SJCRH30 (cell line): ENCODE measurements around the gene CCDC34. TPM values are rescaled to one million over a fixed set of nuclear protein-coding genes. Genes with fewer than 3 reads are reported as not detected.

Experiments
- DNase-seq, 2 experiments: peaks; one replicate each; pipeline ENCODE4 v3.0.0-alpha.2; 2015 to 2020
- H3K27ac ChIP-seq: fragments of 250-450 bp; sonication (Bioruptor Pico); 2 replicates; pipeline ENCODE4 v1.5.1; 2020; ENCODE audit warnings: mild to moderate bottlenecking, moderate library complexity
- H3K27me3 ChIP-seq: fragments of 250-450 bp; sonication (Bioruptor Pico); 2 replicates; pipeline ENCODE4 v1.5.1; 2020; ENCODE audit warnings: mild to moderate bottlenecking, moderate library complexity
- H3K36me3 ChIP-seq: fragments of 250-450 bp; sonication (Bioruptor Pico); 2 replicates; pipeline ENCODE4 v1.5.1; 2020; ENCODE audit warnings: mild to moderate bottlenecking, moderate library complexity
- H3K4me1 ChIP-seq: fragments of 250-450 bp; sonication (Bioruptor Pico); 2 replicates; pipeline ENCODE4 v1.5.1; 2020; ENCODE audit warnings: mild to moderate bottlenecking, moderate library complexity
- H3K4me3 ChIP-seq: fragments of 250-450 bp; sonication (Bioruptor Pico); 2 replicates; pipeline ENCODE4 v1.5.1; 2020; ENCODE audit warnings: mild to moderate bottlenecking, moderate library complexity
- H3K9me3 ChIP-seq: fragments of 250-450 bp; sonication (Bioruptor Pico); replicated peaks from 2 replicates; pipeline ENCODE4 v1.5.1; 2020; ENCODE audit warnings: mild to moderate bottlenecking, moderate library complexity
- total RNA-seq: library from RNA; depleted of rRNA; stranded (reverse); fragments of >200 nt; shearing (Covaris generic); gene quantifications from 2 replicates; pipeline ENCODE4 v1.2.3, GENCODE V29; 2014

Gene CCDC34
- total RNA-seq, 1 experiment from 2014 or later = 58.8 TPM

DNA sequence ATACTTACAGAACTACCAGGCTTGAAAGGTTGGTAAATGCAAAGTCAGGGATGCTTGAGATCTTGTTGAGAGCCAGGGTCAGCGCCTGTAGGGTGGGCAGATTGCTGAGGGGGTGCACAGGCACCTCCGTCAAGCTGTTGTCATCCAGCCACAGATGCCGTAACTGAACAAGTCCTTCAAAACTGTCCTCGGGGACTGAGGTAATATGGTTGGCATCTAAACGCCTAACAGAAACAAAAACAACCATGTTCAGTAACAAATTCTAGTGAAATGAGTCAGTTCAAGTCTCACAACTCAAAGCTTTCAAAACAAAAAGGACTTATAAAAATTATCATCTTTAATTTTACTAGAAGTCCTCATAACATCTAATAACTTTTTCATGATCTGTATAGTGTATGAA, 22.2 kb upstream of the CCDC34 start:
- no peak overlapping the region for H3K27ac ChIP-seq
- peaks cover 14% of the 10 kb centered on the region; the same call in 1 of the 2 replicates for H3K36me3 ChIP-seq
- H3K9me3 ChIP-seq = no peaks in the 10 kb centered on the region
- peak in 1 of 2 experiments; percentile 20 for DNase-seq
- H3K27me3 ChIP-seq = no peaks in the 10 kb centered on the region
- H3K4me3 ChIP-seq = no peak overlapping the region
- peaks cover 27% of the 10 kb centered on the region for H3K4me1 ChIP-seq

DNA sequence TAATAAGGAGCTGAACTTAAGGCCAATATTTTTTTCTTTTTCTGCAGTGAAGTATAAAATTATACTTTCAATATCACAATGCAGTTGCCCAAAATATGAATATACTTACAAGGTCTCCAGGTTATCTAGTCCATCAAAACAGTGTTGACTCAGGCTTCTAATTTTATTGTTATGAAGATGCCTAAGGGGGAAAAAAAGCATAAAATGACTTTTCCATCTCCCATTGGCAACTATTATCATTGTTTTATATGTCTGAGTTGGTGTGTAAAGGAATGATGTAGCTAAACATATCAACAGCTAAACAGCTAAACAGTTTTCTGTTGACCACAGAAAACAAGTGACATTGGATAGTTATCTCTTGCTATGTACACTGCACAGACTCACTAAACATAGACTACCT, 21.2 kb upstream of the CCDC34 start:
- Histone ChIP-seq H3K27me3 (no peaks in the 10 kb centered on the region), H3K9me3 (no peaks in the 10 kb centered on the region), H3K4me1 (peaks cover 27% of the 10 kb centered on the region), H3K36me3 (peaks cover 14% of the 10 kb centered on the region; the same call in 1 of the 2 replicates), H3K27ac (no peak overlapping the region), H3K4me3 (no peak overlapping the region)
- DNase-seq = no peak

DNA sequence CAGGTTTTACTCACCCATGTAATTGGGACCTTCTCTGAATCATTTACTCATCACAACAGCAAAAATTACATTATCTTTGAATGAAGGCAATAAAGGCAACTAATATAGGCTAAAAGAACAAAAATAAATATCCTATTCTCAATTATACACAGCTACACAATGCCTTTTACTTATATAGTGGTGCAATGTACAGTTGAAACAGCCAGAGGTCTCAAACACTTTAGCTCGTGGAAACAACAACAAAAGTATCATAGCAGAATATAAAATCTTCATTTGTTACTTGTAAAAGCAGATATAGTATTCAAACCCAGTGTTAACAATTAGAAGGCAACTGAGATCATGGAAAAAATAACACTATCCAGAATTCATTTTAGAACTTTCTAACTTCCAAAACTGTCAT, 20.6 kb upstream of the CCDC34 start:
- DNase-seq = no peak
- H3K9me3 ChIP-seq = no peaks in the 10 kb centered on the region

GRCh38 chr11:27381238-27381666, 18.2 kb upstream of the CCDC34 start:
- H3K9me3 ChIP-seq = no peaks in the 10 kb centered on the region
- no peak overlapping the region for H3K27ac ChIP-seq
- H3K4me3 ChIP-seq = no peak overlapping the region
- peaks cover 27% of the 10 kb centered on the region for H3K4me1 ChIP-seq
- peak; percentile 65 to 85 for DNase-seq
- H3K27me3 ChIP-seq = no peaks in the 10 kb centered on the region
- H3K36me3 ChIP-seq = peaks cover 14% of the 10 kb centered on the region; the same call in 1 of the 2 replicates

More for the DNA sequence above, 20.6 kb upstream of the CCDC34 start:
- peaks cover 27% of the 10 kb centered on the region for H3K4me1 ChIP-seq
- peaks cover 14% of the 10 kb centered on the region; the same call in 1 of the 2 replicates for H3K36me3 ChIP-seq
- no peak overlapping the region for H3K4me3 ChIP-seq
- H3K27me3 ChIP-seq = no peaks in the 10 kb centered on the region
- H3K27ac ChIP-seq = no peak overlapping the region

DNA sequence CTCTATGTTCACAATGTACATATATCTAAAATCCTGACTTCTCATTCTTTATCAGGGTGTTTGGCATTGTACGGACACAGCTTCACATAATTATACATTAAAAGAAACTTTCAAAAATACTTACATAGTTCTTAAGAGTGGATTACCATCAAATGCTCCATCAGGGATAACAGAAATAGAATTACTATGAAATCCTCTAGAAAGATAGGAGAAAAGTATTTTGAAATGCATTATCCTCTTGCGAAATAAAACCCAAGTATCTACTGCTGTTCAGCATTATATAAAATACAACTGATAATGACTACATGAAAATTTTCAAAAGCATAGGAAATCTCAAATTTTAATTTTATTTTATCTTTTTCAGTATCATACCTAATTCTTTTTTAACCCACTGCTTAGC, 17.8 kb upstream of the CCDC34 start:
- peaks cover 27% of the 10 kb centered on the region for H3K4me1 ChIP-seq

GRCh38 chr11:27379449-27379848, 16.4 kb upstream of the CCDC34 start:
- Histone ChIP-seq H3K27ac (no peak overlapping the region), H3K4me3 (no peak overlapping the region), H3K36me3 (peaks cover 10% of the 10 kb centered on the region; the same call in 1 of the 2 replicates), H3K9me3 (no peaks in the 10 kb centered on the region), H3K27me3 (no peaks in the 10 kb centered on the region), H3K4me1 (peaks cover 21% of the 10 kb centered on the region)
- DNase-seq = no peak

More for the DNA sequence above, 17.8 kb upstream of the CCDC34 start:
- no peak for DNase-seq
- Histone ChIP-seq H3K27ac (no peak overlapping the region), H3K36me3 (peaks cover 14% of the 10 kb centered on the region; the same call in 1 of the 2 replicates), H3K27me3 (no peaks in the 10 kb centered on the region), H3K4me3 (no peak overlapping the region), H3K9me3 (no peaks in the 10 kb centered on the region)

DNA sequence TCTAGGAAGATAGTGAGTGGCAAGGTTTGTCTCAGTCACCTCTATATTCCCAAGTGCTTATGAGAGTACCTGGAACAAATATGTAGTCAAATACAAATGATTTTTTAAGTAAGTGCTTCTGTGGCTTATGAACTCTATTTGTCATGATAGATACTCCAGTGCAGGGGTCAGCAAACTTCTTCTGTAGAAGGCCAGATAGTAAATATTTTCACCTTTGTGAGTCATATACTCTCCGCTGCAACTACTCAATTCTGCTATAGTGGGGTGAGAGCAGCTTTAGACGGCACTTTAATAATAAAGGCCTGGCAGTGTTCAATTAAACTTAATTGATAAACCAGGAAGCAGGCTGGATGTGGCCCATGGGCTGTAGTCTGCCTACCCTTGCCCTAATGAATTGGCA, 12.4 kb upstream of the CCDC34 start:
- DNase-seq = no peak
- H3K36me3 ChIP-seq = peaks cover 6% of the 10 kb centered on the region; the same call in 1 of the 2 replicates
- peaks cover under 1% of the 10 kb centered on the region; the same call in 1 of the 2 replicates for H3K4me1 ChIP-seq
- no peaks in the 10 kb centered on the region for H3K9me3 ChIP-seq
- H3K27me3 ChIP-seq = no peaks in the 10 kb centered on the region
- no peak overlapping the region for H3K4me3 ChIP-seq
- H3K27ac ChIP-seq = no peak overlapping the region

DNA sequence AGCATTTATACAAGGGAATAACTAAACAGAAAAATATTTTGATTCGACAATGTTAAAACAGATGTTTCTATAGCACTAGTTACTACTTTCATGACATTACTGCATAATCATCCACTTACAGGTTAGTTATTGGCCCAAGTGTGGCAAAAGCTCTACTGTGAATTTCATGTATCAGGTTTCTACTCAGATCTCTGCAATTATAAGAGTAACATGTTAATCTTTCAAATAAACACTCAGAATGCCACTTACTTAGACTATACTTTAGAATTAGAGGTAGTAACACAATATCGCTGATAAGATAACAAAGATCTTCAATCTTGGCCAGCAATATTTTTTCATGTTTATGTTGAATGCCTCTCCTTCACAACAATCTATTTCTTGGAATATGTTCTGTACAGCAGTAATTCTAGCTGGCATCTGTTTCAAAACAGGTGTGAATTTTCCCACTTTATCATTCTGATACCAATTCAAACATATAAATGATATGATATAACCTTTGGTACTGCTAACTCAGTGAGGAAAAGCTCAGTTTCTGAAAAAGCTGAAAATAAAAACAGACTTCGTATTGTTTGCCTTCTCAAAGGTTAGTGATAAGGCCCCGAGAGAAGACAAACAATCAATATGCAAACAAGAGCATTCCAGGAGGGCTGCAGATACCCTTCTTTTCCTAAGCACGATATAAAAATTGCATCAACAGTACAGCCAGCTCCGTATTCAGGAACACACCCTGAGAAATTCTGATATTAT, 11.0 kb upstream of the CCDC34 start:
- H3K36me3 ChIP-seq = peaks cover 10% of the 10 kb centered on the region; the same call in 1 of the 2 replicates
- DNase-seq = no peak
- H3K4me3 ChIP-seq = no peak overlapping the region
- H3K4me1 ChIP-seq = no peaks in the 10 kb centered on the region
- no peaks in the 10 kb centered on the region for H3K27me3 ChIP-seq
- no peak overlapping the region for H3K27ac ChIP-seq
- H3K9me3 ChIP-seq = no peaks in the 10 kb centered on the region

DNA sequence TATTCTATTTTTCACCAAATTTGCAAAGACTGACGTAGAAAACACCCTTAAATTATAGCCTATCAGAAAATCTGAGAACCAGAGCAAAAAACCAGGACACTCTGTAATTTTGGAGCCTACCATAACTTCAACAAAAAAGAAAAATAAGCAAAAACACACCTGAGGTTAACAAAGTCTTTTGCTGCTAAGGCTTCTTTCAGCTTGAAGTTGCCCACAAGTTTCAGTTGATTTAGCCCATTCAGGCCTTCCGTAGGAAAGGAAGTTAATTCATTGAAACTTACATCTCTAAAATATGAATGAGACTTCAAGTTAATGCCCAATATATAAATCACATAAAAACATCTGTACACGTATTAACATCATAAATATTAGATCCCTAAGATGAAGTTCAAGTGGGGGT, 10.4 kb upstream of the CCDC34 start:
- H3K4me3 ChIP-seq = no peak overlapping the region
- H3K9me3 ChIP-seq = no peaks in the 10 kb centered on the region
- peaks cover 10% of the 10 kb centered on the region; the same call in 1 of the 2 replicates for H3K36me3 ChIP-seq
- H3K27ac ChIP-seq = no peak overlapping the region
- H3K4me1 ChIP-seq = peaks cover 4% of the 10 kb centered on the region; the same call in 1 of the 2 replicates
- no peak for DNase-seq
- H3K27me3 ChIP-seq = no peaks in the 10 kb centered on the region

DNA sequence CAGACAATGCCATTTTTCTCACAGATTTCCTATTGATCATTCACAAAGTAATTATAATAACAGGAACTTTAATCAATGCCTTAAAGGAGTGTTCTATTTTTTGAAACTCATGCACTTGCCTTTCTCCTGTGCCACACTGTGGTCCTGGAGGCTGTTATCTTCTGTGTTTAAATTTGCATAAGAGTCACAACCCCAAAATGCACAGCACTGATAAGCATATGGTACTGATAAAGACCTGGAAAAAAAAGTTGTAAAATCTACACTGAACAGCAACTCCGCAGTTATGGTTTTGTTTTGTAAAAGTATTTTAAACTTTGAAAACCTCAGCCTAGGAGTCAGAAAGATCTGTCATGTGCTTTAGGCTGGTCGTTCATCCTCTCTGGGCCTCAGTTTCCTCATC, 9.1 kb upstream of the CCDC34 start:
- H3K9me3 ChIP-seq = no peaks in the 10 kb centered on the region
- H3K4me1 ChIP-seq = peaks cover 13% of the 10 kb centered on the region
- H3K36me3 ChIP-seq = peaks cover 10% of the 10 kb centered on the region; the same call in 1 of the 2 replicates
- no peaks in the 10 kb centered on the region for H3K27me3 ChIP-seq
- H3K27ac ChIP-seq = no peak overlapping the region
- H3K4me3 ChIP-seq = no peak overlapping the region
- no peak for DNase-seq

DNA sequence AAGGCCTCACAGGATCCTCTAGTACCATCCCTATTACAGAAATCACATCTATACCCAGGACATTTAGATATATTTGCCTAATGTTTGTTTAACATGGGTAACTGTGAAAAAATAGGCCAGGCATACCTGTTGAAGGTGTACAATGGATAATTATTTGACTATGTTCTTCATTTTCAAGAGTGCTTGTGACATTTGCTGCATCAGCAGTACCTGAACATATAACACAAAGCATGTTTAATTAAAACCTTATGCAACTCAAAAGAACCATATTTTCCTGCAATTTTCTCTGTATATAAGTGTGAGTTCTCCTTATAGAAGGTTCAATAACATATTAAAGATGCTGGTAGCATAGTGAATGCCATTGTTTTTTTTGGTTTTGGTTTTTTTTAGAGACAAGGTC, 8.5 kb upstream of the CCDC34 start:
- peaks cover 13% of the 10 kb centered on the region for H3K4me1 ChIP-seq
- no peak for DNase-seq

GRCh38 chr11:27370374-27370773, 7.4 kb upstream of the CCDC34 start:
- Histone ChIP-seq H3K4me1 (peaks cover 13% of the 10 kb centered on the region), H3K4me3 (no peak overlapping the region), H3K27me3 (no peaks in the 10 kb centered on the region), H3K9me3 (no peaks in the 10 kb centered on the region), H3K27ac (no peak overlapping the region), H3K36me3 (peaks cover 12% of the 10 kb centered on the region; the same call in 1 of the 2 replicates)
- peak in 1 of 2 experiments; percentile 27 for DNase-seq

More for the DNA sequence above, 8.5 kb upstream of the CCDC34 start:
- Histone ChIP-seq H3K27me3 (no peaks in the 10 kb centered on the region), H3K36me3 (peaks cover 12% of the 10 kb centered on the region; the same call in 1 of the 2 replicates), H3K4me3 (no peak overlapping the region), H3K27ac (no peak overlapping the region), H3K9me3 (no peaks in the 10 kb centered on the region)

- H3K9me3 ChIP-seq = no peaks in the 10 kb centered on the region
Measured at GRCh38 chr11:27367881-27368280, 4.9 kb upstream of the CCDC34 start.

DNA sequence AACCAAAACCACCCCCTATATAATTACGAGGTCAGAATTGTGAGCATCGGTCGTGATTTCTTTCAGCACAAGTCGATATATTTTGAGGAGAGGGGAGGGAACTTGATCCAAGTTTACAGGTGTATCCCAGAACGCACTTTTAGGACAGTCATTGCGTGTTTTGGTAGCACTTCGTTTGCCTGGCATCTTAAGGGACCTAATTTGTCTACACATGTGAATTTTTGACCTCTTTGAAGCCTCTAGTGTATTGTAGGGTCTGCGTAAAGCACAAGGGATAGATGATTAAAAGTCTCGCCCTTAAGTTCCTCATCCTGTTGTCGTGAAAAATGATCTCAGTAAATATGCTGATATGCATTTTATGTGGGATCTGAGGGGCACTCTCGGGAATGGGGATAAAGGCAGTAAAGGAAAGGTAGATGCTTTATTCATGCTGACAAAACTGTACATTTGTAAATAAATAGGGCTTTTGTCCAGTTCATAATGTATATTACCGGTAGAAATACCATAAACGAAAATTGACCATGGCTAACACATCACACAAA, 632 bp upstream of the CCDC34 start:
- H3K36me3 ChIP-seq = 0 out of 2 replicates have a peak, but pooled peaks cover 3% of the 10 kb centered on the region
- no peak overlapping the region; the same call in 1 of the 2 replicates for H3K27ac ChIP-seq
- H3K27me3 ChIP-seq = no peaks in the 10 kb centered on the region
- H3K9me3 ChIP-seq = no peaks in the 10 kb centered on the region
- DNase-seq = no peak
- H3K4me1 ChIP-seq = peaks cover 17% of the 10 kb centered on the region
- H3K4me3 ChIP-seq = peak overlapping the region; percentile 71

More at GRCh38 chr11:27367881-27368280, 4.9 kb upstream of the CCDC34 start:
- DNase-seq = peak; percentile 78 to 90
- 0 out of 2 replicates have a peak, but pooled peaks cover 9% of the 10 kb centered on the region for H3K36me3 ChIP-seq
- H3K4me1 ChIP-seq = peaks cover 19% of the 10 kb centered on the region
- H3K27ac ChIP-seq = peak overlapping the region; percentile 8; the same call in 1 of the 2 replicates
- no peaks in the 10 kb centered on the region for H3K27me3 ChIP-seq
- H3K4me3 ChIP-seq = peak overlapping the region; percentile 2; the same call in 1 of the 2 replicates
